Stomach (tissue), 9 donors: ENCODE measurements around the gene ELMOD3. TPM values are rescaled to one million over a fixed set of nuclear protein-coding genes. Genes with fewer than 3 reads are reported as not detected.

Experiments
- DNase-seq, 2 donors: peaks; one replicate each; pipeline versions ENCODE4 v3.0.0 to v3.0.0-alpha.2; 2013 to 2019
- H3K27ac ChIP-seq, 5 donors: fragments of 200-600 bp in 4 of 5; sonication (generic) in 4 of 5; one replicate each; pipeline ENCODE4 v1.5.1; 2013 to 2019; ENCODE audit warnings: mild to moderate bottlenecking in 1 of 5, moderate library complexity in 1 of 5
- H3K27me3 ChIP-seq, 3 donors: fragments of 200-600 bp; sonication (generic); one replicate each; pipeline ENCODE4 v1.5.1; 2017 to 2019; ENCODE audit warnings: mixed run types in 1 of 3
- H3K36me3 ChIP-seq, 4 donors: fragments of 200-600 bp; sonication (generic); 1 replicate in 3 of 4; 2 replicates in 1 of 4; pipeline ENCODE4 v1.5.1; 2016 to 2019
- H3K4me1 ChIP-seq, 4 donors: fragments of 200-600 bp; sonication (generic); one replicate each; pipeline ENCODE4 v1.5.1; 2016 to 2019
- H3K4me3 ChIP-seq, 4 donors: fragments of 200-600 bp; sonication (generic) in 3 of 4; one replicate each; pipeline ENCODE4 v1.5.1; 2016 to 2019; ENCODE audit warnings: mild to moderate bottlenecking in 1 of 4
- H3K9me3 ChIP-seq, 4 donors: fragments of 200-600 bp; sonication (generic); one replicate each; pipeline ENCODE4 v1.5.1; 2016 to 2019
- EP300 ChIP-seq: sonication (generic); formaldehyde crosslinking; IDR thresholded peaks from one replicate; pipeline ENCODE4 v1.6.1; 2017; ENCODE audit warnings: antibody characterized with exemption
- POLR2A ChIP-seq, 4 donors: fragments of 450-650 bp; IDR thresholded peaks; one replicate each; pipeline ENCODE4 v1.6.1; 2016; ENCODE audit warnings: antibody characterized with exemption in 4 of 4, control low read depth in 2 of 4, mild to moderate bottlenecking in 1 of 4, moderate library complexity in 1 of 4
- POLR2AphosphoS5 ChIP-seq, 3 donors: sonication (generic); formaldehyde crosslinking; IDR thresholded peaks; one replicate each; pipeline ENCODE4 v1.6.1; 2016; ENCODE audit warnings: antibody characterized with exemption in 3 of 3
- WGBS, 5 donors: extraction: QIAGEN DNeasy Blood & Tissue Kit in 3 of 5; methylation state at CpG; one replicate each; pipeline versions ENCODE4 v1.1.5 to v1.1.7; 2013 to 2018; 5-methylcytosine and 5-hydroxymethylcytosine counted together
- intact Hi-C: fragments of 100-400 bp; cut with DNase I; formaldehyde crosslinking; loops from one replicate; pipeline ENCODE4 v1.15.1; 2023; ENCODE audit warnings: low total_unique reads
- polyA plus RNA-seq, 3 donors: library from polyadenylated mRNA; stranded (reverse); fragments of 200-250 nt; gene quantifications; one replicate each; pipeline ENCODE4 v1.2.3, GENCODE V29; 2013
- total RNA-seq, 5 donors: library from RNA; depleted of rRNA; stranded (reverse); fragments of >200 nt; gene quantifications; one replicate each; pipeline versions ENCODE4 v1.1.0 to v1.2.3, GENCODE V29; 2014 to 2016
- TF ChIP-seq, protein P1 (sequence below), 7 experiments: fragments of 450-650 bp in 4 of 7; fragments of 200-600 bp in 3 of 7; sonication (generic) in 3 of 7; IDR thresholded peaks; one replicate each; pipeline ENCODE4 v1.5.1; 2016 to 2019; ENCODE audit warnings: antibody characterized with exemption in 7 of 7, control low read depth in 2 of 7, mild to moderate bottlenecking in 1 of 7
- donor health status: healthy with polysubstance abuse.
- donor health status: Bipolar disorder and iron deficiency.
- donor health status: healthy.

The ELMOD3 gene
- total and polyA plus RNA-seq, 8 donors, result 13.4 to 43.8 (median 19.3) TPM

DNA sequence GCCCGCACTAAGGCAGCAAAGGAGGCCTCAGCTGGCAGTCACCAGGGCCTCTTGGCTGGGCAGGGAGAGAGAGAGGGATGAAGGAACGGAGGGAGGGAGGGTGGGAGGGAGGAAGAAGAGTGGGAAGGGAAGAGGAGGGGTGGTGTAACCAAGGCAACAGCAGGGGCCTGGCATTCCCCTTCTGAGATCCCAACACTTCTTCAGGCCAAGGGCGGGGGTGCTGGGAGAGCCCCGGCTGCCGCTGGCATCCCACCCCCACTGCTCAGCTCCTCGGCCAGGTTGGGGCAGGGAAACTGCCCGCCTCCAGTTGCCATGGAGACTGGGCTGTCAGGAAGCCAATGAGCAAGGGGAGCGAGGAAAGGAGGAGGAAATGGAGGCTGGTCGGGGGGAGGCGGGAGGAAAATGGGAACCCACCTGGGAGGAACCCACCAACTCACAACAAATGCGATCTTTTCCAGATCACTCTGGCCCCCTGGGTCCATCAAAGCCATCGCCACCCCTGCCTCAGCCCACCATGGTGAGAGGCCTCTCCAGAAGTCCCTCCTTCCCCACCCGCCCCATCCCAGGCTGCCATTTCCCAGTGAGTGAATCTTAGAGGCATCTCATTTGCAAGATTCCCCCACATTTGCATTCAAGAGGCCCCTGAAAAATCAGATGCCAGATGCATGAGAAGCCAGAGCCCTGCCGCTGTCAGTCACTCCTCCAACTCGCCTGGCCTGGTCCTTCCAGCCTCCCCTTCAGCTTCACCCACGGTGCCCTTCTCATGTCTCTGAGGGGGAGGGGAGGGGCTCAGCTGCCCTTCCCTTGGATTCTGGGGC, 76.4 kb downstream of the ELMOD3 start:
- peak overlapping the region in 1 of 5 donors; percentile 40 for H3K27ac ChIP-seq
- peaks cover 26 to 44% (median 42%) of the 10 kb centered on the region in 4 donors for H3K4me1 ChIP-seq
- H3K36me3 ChIP-seq, result no peaks in the 10 kb centered on the region
- intact Hi-C loops, result no loop called here
- DNase-seq, result peak in 1 of 2 donors; percentile 87
- WGBS, 5 donors, result 76 to 91% (median 78%) methylated on average over 15 to 16 of the region's 16 CpGs
- no peak overlapping the region for H3K4me3 ChIP-seq
- H3K9me3 ChIP-seq, result no peaks in the 10 kb centered on the region
- H3K27me3 ChIP-seq, result no peaks in the 10 kb centered on the region
- no peak for TF ChIP-seq POLR2A (IDR thresholded peaks at IDR 0.05)
- no peak for TF ChIP-seq POLR2AphosphoS5 (IDR thresholded peaks at IDR 0.05)
- no peak for TF ChIP-seq EP300
- TF ChIP-seq, protein P1, sequence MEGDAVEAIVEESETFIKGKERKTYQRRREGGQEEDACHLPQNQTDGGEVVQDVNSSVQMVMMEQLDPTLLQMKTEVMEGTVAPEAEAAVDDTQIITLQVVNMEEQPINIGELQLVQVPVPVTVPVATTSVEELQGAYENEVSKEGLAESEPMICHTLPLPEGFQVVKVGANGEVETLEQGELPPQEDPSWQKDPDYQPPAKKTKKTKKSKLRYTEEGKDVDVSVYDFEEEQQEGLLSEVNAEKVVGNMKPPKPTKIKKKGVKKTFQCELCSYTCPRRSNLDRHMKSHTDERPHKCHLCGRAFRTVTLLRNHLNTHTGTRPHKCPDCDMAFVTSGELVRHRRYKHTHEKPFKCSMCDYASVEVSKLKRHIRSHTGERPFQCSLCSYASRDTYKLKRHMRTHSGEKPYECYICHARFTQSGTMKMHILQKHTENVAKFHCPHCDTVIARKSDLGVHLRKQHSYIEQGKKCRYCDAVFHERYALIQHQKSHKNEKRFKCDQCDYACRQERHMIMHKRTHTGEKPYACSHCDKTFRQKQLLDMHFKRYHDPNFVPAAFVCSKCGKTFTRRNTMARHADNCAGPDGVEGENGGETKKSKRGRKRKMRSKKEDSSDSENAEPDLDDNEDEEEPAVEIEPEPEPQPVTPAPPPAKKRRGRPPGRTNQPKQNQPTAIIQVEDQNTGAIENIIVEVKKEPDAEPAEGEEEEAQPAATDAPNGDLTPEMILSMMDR (IDR thresholded peaks at IDR 0.05), result no peak

DNA sequence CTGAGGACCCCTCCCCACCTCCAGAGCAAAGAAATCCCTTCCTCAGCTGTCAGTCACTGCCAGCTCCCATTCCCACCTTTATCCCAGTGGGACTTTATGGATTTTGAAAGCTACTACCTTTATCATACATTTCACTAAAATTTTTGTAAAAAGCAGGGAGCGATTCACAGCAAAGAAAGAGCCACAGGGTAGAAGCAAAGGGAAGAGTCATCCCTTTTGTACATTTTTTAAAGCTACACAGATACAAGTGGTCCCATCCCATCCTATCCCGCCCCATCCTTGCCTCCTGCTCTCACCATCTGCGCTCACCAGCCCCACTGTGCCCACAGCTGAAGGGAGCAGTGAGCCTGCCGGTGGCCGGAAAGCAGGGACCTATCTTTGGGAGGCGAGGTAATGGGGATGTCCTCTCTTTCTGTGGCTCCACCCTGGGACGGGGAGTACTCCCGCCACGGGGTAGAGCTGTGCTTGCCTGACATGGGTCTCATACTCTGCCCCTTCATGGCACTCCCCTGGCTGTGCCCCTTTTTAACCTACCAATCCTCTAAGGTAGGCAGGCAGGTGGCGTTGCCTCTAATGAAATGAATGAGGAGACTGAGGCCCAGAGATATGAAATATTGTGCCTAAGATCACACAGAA, 77.1 kb downstream of the ELMOD3 start:
- Histone ChIP-seq H3K36me3 (no peaks in the 10 kb centered on the region), H3K4me1 (peaks cover 29 to 50% (median 47%) of the 10 kb centered on the region in 4 donors), H3K9me3 (no peaks in the 10 kb centered on the region), H3K4me3 (no peak overlapping the region), H3K27ac (no peak overlapping the region), H3K27me3 (no peaks in the 10 kb centered on the region)
- TF ChIP-seq POLR2AphosphoS5 (IDR thresholded peaks at IDR 0.05) (no peak), EP300 (no peak), POLR2A (IDR thresholded peaks at IDR 0.05) (no peak)
- TF ChIP-seq, protein P1 (IDR thresholded peaks at IDR 0.05), result no peak
- intact Hi-C loops, result no loop called here
- WGBS, 5 donors, result 85 to 98% (median 91%) methylated on average over 10 of the region's 10 CpGs
- DNase-seq, result no peak

DNA sequence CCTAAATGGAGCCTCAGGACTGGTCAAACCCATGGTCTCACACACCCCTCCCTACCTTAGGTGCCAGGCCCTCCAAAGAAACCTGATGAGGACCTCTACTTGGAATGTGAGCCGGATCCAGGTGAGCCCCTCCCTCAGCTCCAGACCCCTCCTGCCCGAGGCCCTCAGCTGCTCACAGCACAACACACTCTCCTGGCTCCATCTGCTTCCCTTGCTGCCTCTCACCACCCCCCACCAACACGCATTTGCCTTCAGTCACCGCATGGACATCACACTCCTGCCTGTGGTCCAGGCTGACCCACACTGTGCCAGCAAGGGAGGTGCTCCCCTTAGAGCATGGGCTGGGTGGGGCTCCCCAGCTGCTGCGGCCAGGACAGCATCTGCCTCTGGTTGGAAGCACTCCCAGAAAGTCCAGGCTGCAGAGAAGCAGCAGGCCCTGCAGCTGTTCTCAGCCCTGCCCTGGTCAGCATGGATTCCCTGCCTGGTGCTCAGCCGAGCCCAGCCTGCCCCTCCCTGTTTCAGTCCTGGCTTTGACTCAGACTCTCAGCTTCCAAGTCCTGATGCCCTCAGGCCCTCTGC, 79.0 kb downstream of the ELMOD3 start:
- Histone ChIP-seq H3K27me3 (no peaks in the 10 kb centered on the region), H3K4me1 (peaks cover 39 to 61% (median 56%) of the 10 kb centered on the region in 4 donors), H3K4me3 (no peak overlapping the region), H3K36me3 (no peaks in the 10 kb centered on the region), H3K9me3 (no peaks in the 10 kb centered on the region), H3K27ac (peak overlapping the region; percentile 62 to 98 (median 97))
- WGBS, 5 donors, result 31 to 47% (median 41%) methylated on average over 6 of the region's 6 CpGs
- TF ChIP-seq POLR2AphosphoS5 (IDR thresholded peaks at IDR 0.05) (peak; percentile 61 to 85 (median 77)), EP300 (peak; percentile 46), POLR2A (IDR thresholded peaks at IDR 0.05) (no peak)
- TF ChIP-seq, protein P1 (IDR thresholded peaks at IDR 0.05), result no peak
- peak; percentile 83 to 93 for DNase-seq
- intact Hi-C loops, result no loop called here

DNA sequence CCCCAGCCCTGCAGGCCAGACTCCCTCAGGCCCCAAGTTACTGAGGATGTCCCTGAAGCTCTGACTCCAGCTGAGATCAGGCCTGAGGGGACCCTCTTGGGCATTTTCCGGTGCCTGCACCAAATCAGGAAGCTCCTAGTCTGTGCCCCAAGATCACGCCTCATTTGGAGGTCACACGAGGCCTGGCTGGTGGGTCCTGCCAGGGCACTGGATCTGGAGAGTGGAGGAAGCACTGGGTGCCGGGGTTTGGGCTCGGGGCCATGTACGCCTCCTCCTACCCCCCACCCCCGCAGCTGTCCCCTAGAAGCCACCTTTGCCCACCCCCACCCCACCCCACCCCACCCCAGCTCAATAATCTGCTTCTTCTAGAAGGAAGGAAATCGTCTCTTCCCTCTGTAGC, 80.1 kb downstream of the ELMOD3 start:
- H3K36me3 ChIP-seq, result no peaks in the 10 kb centered on the region
- H3K27me3 ChIP-seq, result no peaks in the 10 kb centered on the region
- H3K27ac ChIP-seq, result peak overlapping the region; percentile 62 to 98 (median 97)
- H3K9me3 ChIP-seq, result no peaks in the 10 kb centered on the region
- DNase-seq, result no peak
- TF ChIP-seq POLR2A (IDR thresholded peaks at IDR 0.05), result no peak
- TF ChIP-seq, protein P1 (IDR thresholded peaks at IDR 0.05), result no peak
- TF ChIP-seq EP300, result no peak
- TF ChIP-seq POLR2AphosphoS5 (IDR thresholded peaks at IDR 0.05), result no peak
- intact Hi-C loops, result no loop called here
- no peak overlapping the region for H3K4me3 ChIP-seq
- peaks cover 46 to 71% (median 67%) of the 10 kb centered on the region in 4 donors for H3K4me1 ChIP-seq
- 75 to 85% (median 80%) methylated on average over 4 to 8 of the region's 8 CpGs for WGBS, 5 donors
